GM12878 (cell line): ENCODE results near the gene CCR8. TPM values are rescaled to one million over a fixed set of nuclear protein-coding genes. Genes with fewer than 3 reads are reported as not detected.
A peak's percentile ranks its signal among the peaks of the same experiment; 100 is the strongest.

ENCODE experiments used
- ATF2 ChIP-seq: IDR thresholded peaks from 2 replicates; pipeline ENCODE4 v1.6.1; 2012; ENCODE audit warnings: low read length, inconsistent platforms
- BCL11A ChIP-seq: IDR thresholded peaks from 2 replicates; pipeline ENCODE4 v1.6.1; 2011; ENCODE audit warnings: low read depth, low read length
- BMI1 ChIP-seq: fragments of 450-650 bp; IDR thresholded peaks from 2 replicates; pipeline ENCODE4 v1.6.1; 2016; ENCODE audit warnings: mild to moderate bottlenecking, moderate library complexity, borderline replicate concordance
- CHD4 ChIP-seq: fragments of 200-600 bp; sonication (generic); IDR thresholded peaks from 2 replicates; pipeline ENCODE4 v1.6.1; 2016; ENCODE audit warnings: mild to moderate bottlenecking
- IRF4 ChIP-seq: IDR thresholded peaks from 2 replicates; pipeline ENCODE4 v1.6.1; 2011; ENCODE audit warnings: low read depth, low read length
- IRF5 ChIP-seq: fragments of 450-650 bp; IDR thresholded peaks from 2 replicates; pipeline ENCODE4 v1.6.1; 2017; ENCODE audit warnings: borderline replicate concordance
- MYC ChIP-seq: IDR thresholded peaks from 2 replicates; pipeline ENCODE4 v1.6.1; 2011; ENCODE audit warnings: mild to moderate bottlenecking, low read length, moderate library complexity, inconsistent platforms; ENCODE audit not compliant: insufficient read depth, insufficient replicate concordance, insufficient read length, severe bottlenecking
- NFIC ChIP-seq: IDR thresholded peaks from 2 replicates; pipeline ENCODE4 v1.6.1; 2012; ENCODE audit warnings: low read depth, mild to moderate bottlenecking, inconsistent platforms, low read length, moderate library complexity
- PML ChIP-seq: IDR thresholded peaks from 2 replicates; pipeline ENCODE4 v1.6.1; 2012; ENCODE audit warnings: low read length, inconsistent platforms
- RAD21 ChIP-seq: IDR thresholded peaks from 2 replicates; pipeline ENCODE4 v1.6.1; 2011; ENCODE audit warnings: mild to moderate bottlenecking, low read depth, low read length, moderate library complexity; ENCODE audit not compliant: insufficient read depth
- RELA ChIP-seq: fragments of 450-650 bp; IDR thresholded peaks from 2 replicates; pipeline ENCODE4 v1.8.0; 2014; ENCODE audit warnings: borderline replicate concordance; ENCODE audit not compliant: partially characterized antibody
- SIN3A ChIP-seq: IDR thresholded peaks from 2 replicates; pipeline ENCODE4 v1.6.1; 2012; ENCODE audit warnings: low read depth, low read length, improper control_type of control experiment
- STAT1 ChIP-seq: fragments of 450-650 bp; conservative IDR thresholded peaks from 2 replicates; pipeline ENCODE4 v1.6.1; 2014; ENCODE audit warnings: antibody characterized with exemption, mild to moderate bottlenecking
- STAT3 ChIP-seq: IDR thresholded peaks from 2 replicates; pipeline ENCODE4 v1.6.1; 2011; ENCODE audit warnings: low read depth, low read length, improper control_type of control experiment
- SUZ12 ChIP-seq: fragments of 200-600 bp; sonication (generic); IDR thresholded peaks from one replicate; pipeline ENCODE4 v1.6.1; 2018; ENCODE audit warnings: antibody characterized with exemption, mild to moderate bottlenecking; ENCODE audit not compliant: unreplicated experiment
- YY1 ChIP-seq: IDR thresholded peaks from 2 replicates; pipeline ENCODE4 v1.6.1; 2011; ENCODE audit warnings: low read depth, mild to moderate bottlenecking, low read length
- ZNF384 ChIP-seq: IDR thresholded peaks from 2 replicates; pipeline ENCODE4 v1.6.1; 2012; ENCODE audit warnings: low read depth, mild to moderate bottlenecking, low read length, improper control_type of control experiment, borderline replicate concordance
- polyA plus RNA-seq, 11 experiments: library from polyadenylated mRNA; depleted of rRNA in 4 of 11; unstranded in 6 of 11; stranded (reverse) in 5 of 11; fragments of >200 nt; fragmentation: Nextera tagmentation in 4 of 11; fragmentation: Illumina TruSeq in 1 of 11; extraction: Ambion mirVana in 4 of 11; extraction: Trizol in 1 of 11; gene quantifications; 1 replicate in 1 of 11; 2 replicates in 10 of 11; pipeline versions ENCODE4 v1.2.1 to v1.2.3, GENCODE V29; 2011 to 2016; ENCODE audit warnings: inconsistent platforms in 2 of 11, missing spikeins in 2 of 11, low read depth in 1 of 11
- total RNA-seq, 4 experiments: library from RNA; depleted of rRNA in 3 of 4; stranded (reverse); fragments of >200 nt in 3 of 4; fragmentation: Illumina TruSeq in 1 of 4; extraction: Trizol in 1 of 4; gene quantifications; 2 replicates each; pipeline versions ENCODE4 v1.2.1 to v1.2.3, GENCODE V29; 2013 to 2021

Gene CCR8
- total and polyA plus RNA-seq, 10 of the 15 experiments (the other 5 are each of a cell fraction or from before 2014, with no cell fraction given) = 5.2 to 28.8 (median 15.6) TPM

- TF ChIP-seq MYC (no peak), IRF5 (no peak), STAT1 (no peak), RAD21 (no peak), NFIC (peak; percentile 76), RELA (no peak), PML (no peak), ATF2 (peak; percentile 33; the same call in 1 of the 2 replicates), YY1 (no peak), CHD4 (no peak), ZNF384 (no peak), STAT3 (no peak), BMI1 (no peak), SUZ12 (no peak), IRF4 (0 out of 2 replicates have a peak, but pooled peaks have one; percentile 20), BCL11A (peak; percentile 39; the same call in 1 of the 2 replicates), SIN3A (no peak)
These were observed 31.9 kb downstream of the CCR8 start (continued) for GRCh38 chr3:39361252-39361927.
